Thyroid gland (tissue), 4 donors: ENCODE measurements around the gene CAMK1D.

ENCODE experiments used
- CTCF ChIP-seq, 6 experiments: fragments of 200-600 bp in 3 of 6; fragments of 450-650 bp in 3 of 6; sonication (generic) in 3 of 6; IDR thresholded peaks; one replicate each; pipeline ENCODE4 v1.5.1; 2016 to 2019; ENCODE audit warnings: antibody characterized with exemption in 6 of 6, mild to moderate bottlenecking in 2 of 6, inconsistent platforms in 1 of 6, moderate library complexity in 1 of 6
- POLR2A ChIP-seq, 2 donors: fragments of 450-650 bp; IDR thresholded peaks; one replicate each; pipeline ENCODE4 v1.6.1; 2017; ENCODE audit warnings: antibody characterized with exemption in 2 of 2, mild to moderate bottlenecking in 2 of 2, moderate library complexity in 1 of 2

DNA sequence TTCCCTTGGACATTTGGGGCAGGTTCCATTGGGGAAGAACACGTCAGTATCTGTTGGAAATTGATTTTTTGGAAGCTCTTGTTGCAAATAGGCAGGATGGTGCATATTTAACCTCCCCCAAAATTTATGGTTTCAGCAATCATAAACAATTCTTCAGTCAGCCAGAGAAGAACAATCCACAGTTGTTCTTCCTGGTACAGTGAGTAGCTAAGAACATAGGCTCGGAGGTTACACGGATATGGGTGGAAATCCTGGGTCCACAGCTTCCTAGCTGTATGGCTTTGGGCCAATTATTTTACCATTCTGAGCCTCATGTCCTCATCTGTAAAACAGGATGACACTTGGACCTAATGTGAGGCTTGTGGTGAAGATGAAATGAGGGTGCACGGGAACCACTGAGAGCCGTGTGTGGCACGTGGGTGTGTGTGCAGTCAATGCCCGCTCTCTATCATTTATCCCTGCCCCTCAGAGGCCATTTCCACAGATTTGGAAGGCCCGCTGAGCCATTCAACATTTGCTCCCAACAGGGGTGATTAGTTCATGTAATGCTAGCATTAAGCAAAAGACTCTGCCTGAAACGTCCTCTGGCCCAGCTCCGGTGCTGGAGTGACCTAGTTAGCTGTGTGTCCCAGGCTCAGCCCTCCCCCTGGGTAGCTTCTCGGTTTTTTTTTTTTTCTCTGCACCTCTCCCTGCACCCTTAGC, 9.7 kb downstream of the CAMK1D start:
- TF ChIP-seq CTCF (IDR thresholded peaks at IDR 0.05), result no peak
- no peak for TF ChIP-seq POLR2A (IDR thresholded peaks at IDR 0.05)
